Lower lobe of right lung (tissue), 2 donors: Measurements from ENCODE around the gene DPM1. TPM values are rescaled to one million over a fixed set of nuclear protein-coding genes. Genes with fewer than 3 reads are reported as not detected.
A peak's percentile ranks its signal among the peaks of the same experiment; 100 is the strongest.

ENCODE experiments used
- ATAC-seq, 2 donors: fragments of 200-7000 bp; cut with Tn5 transposase; one replicate each; pipeline ENCODE4 v1.9.1; 2020 to 2022; ENCODE audit warnings: mild to moderate bottlenecking in 2 of 2, moderate library complexity in 2 of 2
- DNase-seq: peaks from one replicate; pipeline ENCODE4 v3.0.0-alpha.2; 2020
- H3K27ac ChIP-seq: fragments of 200-600 bp; one replicate; pipeline ENCODE4 v1.8.0; 2022
- H3K27me3 ChIP-seq: fragments of 200-600 bp; one replicate; pipeline ENCODE4 v1.8.0; 2022; ENCODE audit warnings: low read depth
- H3K36me3 ChIP-seq: fragments of 200-600 bp; one replicate; pipeline ENCODE4 v1.8.0; 2022; ENCODE audit warnings: mild to moderate bottlenecking
- H3K4me1 ChIP-seq: fragments of 200-600 bp; one replicate; pipeline ENCODE4 v1.8.0; 2022
- H3K4me3 ChIP-seq: fragments of 200-600 bp; one replicate; pipeline ENCODE4 v1.8.0; 2022; ENCODE audit warnings: mild to moderate bottlenecking
- H3K9me3 ChIP-seq: fragments of 200-600 bp; one replicate; pipeline ENCODE4 v1.8.0; 2022
- intact Hi-C: fragments of 100-400 bp; cut with DNase I; formaldehyde crosslinking; loops from one replicate; pipeline ENCODE4 v1.11.0; 2022
- total RNA-seq: library from RNA; stranded (reverse); fragmentation: NEBNext Ultra II Directional; extraction: Animal tissue kit (Norgen Biotek cat#: 25700); gene quantifications from one replicate; pipeline ENCODE4 v1.2.1, GENCODE V29; 2021
- TF ChIP-seq, protein P1 (sequence below): fragments of 200-600 bp; IDR thresholded peaks from one replicate; pipeline ENCODE4 v1.8.0; 2022; ENCODE audit warnings: antibody characterized with exemption, mild to moderate bottlenecking
- donor health status: DM: no; HTN: yes; CAD: no; lungs with severe emphysema.

The DPM1 gene
- total RNA-seq, 1 donor from 2014 or later, result 31.2 TPM

DNA sequence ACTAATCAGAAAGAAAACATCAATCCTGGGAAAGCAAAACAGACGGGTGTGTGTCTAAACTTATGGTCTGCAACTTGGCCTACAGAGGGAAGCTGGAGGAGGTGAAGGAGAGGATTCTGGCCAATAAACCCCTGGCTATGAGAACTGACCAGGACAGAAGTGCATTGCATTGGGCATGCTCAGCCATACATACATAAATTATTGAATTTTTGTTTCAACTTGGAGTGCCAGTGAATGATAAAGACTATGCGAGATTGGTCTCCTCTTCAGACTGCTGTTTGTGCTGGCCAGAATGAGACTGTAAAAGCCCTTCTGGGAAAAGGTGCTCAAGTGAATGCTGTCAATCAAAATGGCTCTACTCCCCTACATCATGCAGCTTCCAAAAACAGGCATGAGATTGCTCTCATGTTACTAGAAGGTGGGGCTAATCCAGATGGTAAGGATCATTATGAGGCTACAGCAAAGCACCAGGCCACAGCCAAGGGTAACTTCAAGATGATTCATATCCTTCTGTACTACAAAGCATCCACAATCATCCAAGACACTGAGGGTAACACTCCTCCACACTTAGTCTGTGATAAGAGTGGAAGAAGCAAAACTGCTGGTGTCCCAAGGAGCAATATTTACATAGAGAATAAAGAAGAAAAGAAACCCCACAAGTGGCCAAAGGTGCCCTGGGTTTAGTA lies 44.5 kb downstream of the DPM1 start:
- Histone ChIP-seq H3K27ac (no peak overlapping the region), H3K4me3 (no peak overlapping the region), H3K4me1 (peaks cover 77% of the 10 kb centered on the region), H3K36me3 (no peaks in the 10 kb centered on the region), H3K9me3 (no peaks in the 10 kb centered on the region), H3K27me3 (no peaks in the 10 kb centered on the region)
- no peak for DNase-seq
- TF ChIP-seq, protein P1, sequence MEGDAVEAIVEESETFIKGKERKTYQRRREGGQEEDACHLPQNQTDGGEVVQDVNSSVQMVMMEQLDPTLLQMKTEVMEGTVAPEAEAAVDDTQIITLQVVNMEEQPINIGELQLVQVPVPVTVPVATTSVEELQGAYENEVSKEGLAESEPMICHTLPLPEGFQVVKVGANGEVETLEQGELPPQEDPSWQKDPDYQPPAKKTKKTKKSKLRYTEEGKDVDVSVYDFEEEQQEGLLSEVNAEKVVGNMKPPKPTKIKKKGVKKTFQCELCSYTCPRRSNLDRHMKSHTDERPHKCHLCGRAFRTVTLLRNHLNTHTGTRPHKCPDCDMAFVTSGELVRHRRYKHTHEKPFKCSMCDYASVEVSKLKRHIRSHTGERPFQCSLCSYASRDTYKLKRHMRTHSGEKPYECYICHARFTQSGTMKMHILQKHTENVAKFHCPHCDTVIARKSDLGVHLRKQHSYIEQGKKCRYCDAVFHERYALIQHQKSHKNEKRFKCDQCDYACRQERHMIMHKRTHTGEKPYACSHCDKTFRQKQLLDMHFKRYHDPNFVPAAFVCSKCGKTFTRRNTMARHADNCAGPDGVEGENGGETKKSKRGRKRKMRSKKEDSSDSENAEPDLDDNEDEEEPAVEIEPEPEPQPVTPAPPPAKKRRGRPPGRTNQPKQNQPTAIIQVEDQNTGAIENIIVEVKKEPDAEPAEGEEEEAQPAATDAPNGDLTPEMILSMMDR, result no peak
- ATAC-seq, result peak in 1 of 2 donors; percentile 38
- intact Hi-C loops, result no loop called here

DNA sequence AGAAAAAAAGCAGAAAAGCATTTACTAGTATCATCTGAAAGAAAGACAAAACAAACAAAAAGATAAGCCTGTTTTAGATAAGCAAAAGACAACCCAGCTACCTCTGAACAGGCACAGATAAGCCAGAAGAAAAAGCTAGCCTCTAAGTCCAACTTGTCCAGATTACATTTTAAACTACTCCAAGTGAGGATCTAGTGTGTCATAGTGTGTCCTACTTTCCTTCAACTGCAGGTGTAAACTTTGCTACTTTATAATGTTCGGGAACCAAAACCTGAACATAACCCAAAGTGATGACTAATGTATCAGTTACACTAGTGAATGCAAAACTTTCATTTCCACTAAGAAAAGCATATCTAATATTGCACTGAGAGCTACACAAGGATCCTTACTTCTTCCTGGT lies 46.6 kb downstream of the DPM1 start:
- H3K9me3 ChIP-seq, result no peaks in the 10 kb centered on the region
- H3K4me3 ChIP-seq, result no peak overlapping the region
- peaks cover 66% of the 10 kb centered on the region for H3K4me1 ChIP-seq
- intact Hi-C loops, result no loop called here
- DNase-seq (no peak), ATAC-seq (no peak)
- TF ChIP-seq, protein P1, result no peak
- H3K27ac ChIP-seq, result no peak overlapping the region
- no peaks in the 10 kb centered on the region for H3K27me3 ChIP-seq
- no peaks in the 10 kb centered on the region for H3K36me3 ChIP-seq

DNA sequence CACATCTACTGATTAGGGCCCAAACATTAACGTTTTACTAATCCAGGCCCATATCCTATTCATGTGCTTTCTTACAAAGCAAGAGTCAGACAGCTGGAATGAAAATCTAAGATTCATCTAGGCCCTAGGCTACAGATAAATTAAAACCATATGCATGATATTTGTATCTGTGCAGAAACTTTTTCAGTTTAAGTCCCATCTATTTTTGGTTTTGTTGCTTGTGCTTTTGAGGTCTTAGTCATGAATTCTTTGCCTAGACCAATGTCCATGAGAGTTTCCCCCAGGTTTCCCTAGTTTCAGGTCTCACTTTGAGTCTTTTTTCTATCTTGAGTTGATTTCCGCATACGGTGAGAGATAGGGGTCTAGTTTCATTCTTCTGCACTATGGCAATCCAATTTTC lies 47.3 kb downstream of the DPM1 start:
- peaks cover 66% of the 10 kb centered on the region for H3K4me1 ChIP-seq

GRCh38 chr20:50909413-50909812 lies 48.9 kb downstream of the DPM1 start:
- ATAC-seq, result no peak
- DNase-seq, result no peak
- Histone ChIP-seq H3K4me3 (no peak overlapping the region), H3K4me1 (peaks cover 59% of the 10 kb centered on the region), H3K27me3 (no peaks in the 10 kb centered on the region), H3K27ac (no peak overlapping the region), H3K36me3 (no peaks in the 10 kb centered on the region), H3K9me3 (no peaks in the 10 kb centered on the region)
- TF ChIP-seq, protein P1, result no peak
- intact Hi-C loops, result no loop called here

More for the DNA sequence above, 47.3 kb downstream of the DPM1 start:
- intact Hi-C loops, result no loop called here
- DNase-seq, result no peak
- Histone ChIP-seq H3K27ac (no peak overlapping the region), H3K36me3 (no peaks in the 10 kb centered on the region), H3K27me3 (no peaks in the 10 kb centered on the region), H3K4me3 (no peak overlapping the region), H3K9me3 (no peaks in the 10 kb centered on the region)
- TF ChIP-seq, protein P1, result no peak
- ATAC-seq, result no peak

- peaks cover 34% of the 10 kb centered on the region for H3K36me3 ChIP-seq
- no peak for DNase-seq
- peaks cover 44% of the 10 kb centered on the region for H3K4me1 ChIP-seq
- no peaks in the 10 kb centered on the region for H3K9me3 ChIP-seq
- no peak overlapping the region for H3K27ac ChIP-seq
- intact Hi-C loops, result no loop called here
- TF ChIP-seq, protein P1, result no peak
- no peak overlapping the region for H3K4me3 ChIP-seq
- H3K27me3 ChIP-seq, result no peaks in the 10 kb centered on the region
- peak; percentile 35 to 64 for ATAC-seq
These were observed 54.2 kb downstream of the DPM1 start for GRCh38 chr20:50904067-50904570.
